H1 (cell line): ENCODE measurements around the gene PMP22. TPM values are rescaled to one million over a fixed set of nuclear protein-coding genes. Genes with fewer than 3 reads are reported as not detected.

Source experiments
- CTCF ChIA-PET: fragments of 300-600 bp; sonication (Branson Sonifier 250); formaldehyde crosslinking; loops from one replicate; lab custom pipeline; 2021; ENCODE audit not compliant: partially characterized antibody; lab: Charles Lee
- POLR2A ChIA-PET: fragments of 300-600 bp; sonication (Branson Sonifier 250); formaldehyde crosslinking; loops from one replicate; lab custom pipeline; 2021; ENCODE audit warnings: inconsistent platforms; ENCODE audit not compliant: partially characterized antibody; lab: Charles Lee
- DNase-seq, 2 experiments: peaks; one replicate each; pipeline versions ENCODE4 v3.0.0 to v3.0.0-alpha.2; 2010 to 2022; ENCODE audit warnings: low spot score in 2 of 2, low read depth in 1 of 2, mixed read lengths in 1 of 2
- FAIRE-seq: peaks from 2 replicates; lab custom pipeline; 2011; peaks lifted over from hg19 to GRCh38; lab: Jason Lieb, UNC
- H2AFZ ChIP-seq: 2 replicates; pipeline ENCODE4 v1.8.1; 2012; ENCODE audit warnings: low read length, inconsistent platforms
- H2AK5ac ChIP-seq: 2 replicates; pipeline ENCODE4 v1.6.1; 2013; ENCODE audit warnings: low read depth, low read length
- H2BK120ac ChIP-seq: replicated peaks from 2 replicates; pipeline ENCODE3; 2013; ENCODE audit warnings: low read depth, low read length, inconsistent platforms
- H2BK12ac ChIP-seq: 2 replicates; pipeline ENCODE4 v1.6.1; 2013; ENCODE audit warnings: low read depth, low read length
- H2BK15ac ChIP-seq: 2 replicates; pipeline ENCODE4 v1.6.1; 2013; ENCODE audit warnings: low read length
- H2BK20ac ChIP-seq: 2 replicates; pipeline ENCODE4 v1.6.1; 2013; ENCODE audit warnings: low read length
- H2BK5ac ChIP-seq: 2 replicates; pipeline ENCODE4 v1.6.1; 2013; ENCODE audit warnings: low read depth, low read length
- H3K14ac ChIP-seq: 2 replicates; pipeline ENCODE4 v1.6.1; 2013; ENCODE audit warnings: inconsistent platforms; ENCODE audit not compliant: insufficient read length
- H3K18ac ChIP-seq: 2 replicates; pipeline ENCODE4 v1.6.1; 2013; ENCODE audit warnings: low read length; ENCODE audit errors: extremely low read depth
- H3K23ac ChIP-seq: 2 replicates; pipeline ENCODE4 v1.6.1; 2013; ENCODE audit warnings: inconsistent platforms; ENCODE audit not compliant: insufficient read length
- H3K23me2 ChIP-seq: 2 replicates; pipeline ENCODE4 v1.6.1; 2013; ENCODE audit warnings: low read depth, low read length
- H3K27ac ChIP-seq: 2 replicates; pipeline ENCODE4 v1.6.1; 2011; ENCODE audit warnings: low read depth, low read length, inconsistent platforms
- H3K27me3 ChIP-seq, 4 experiments: replicated peaks in 1 of 4; 1 replicate in 1 of 4; 2 replicates in 3 of 4; pipeline versions ENCODE4 v1.6.1 to v1.8.1; 2011 to 2013; ENCODE audit warnings: low read length in 3 of 4, mild to moderate bottlenecking in 3 of 4, inconsistent platforms in 2 of 4, mixed read lengths in 2 of 4, moderate library complexity in 1 of 4; ENCODE audit not compliant: control insufficient read depth in 3 of 4, insufficient read depth in 3 of 4; ENCODE audit errors: extremely low read depth in 1 of 4
- H3K36me3 ChIP-seq, 4 experiments: 2 replicates each; pipeline versions ENCODE4 v1.6.1 to v1.8.1; 2011 to 2013; ENCODE audit warnings: mild to moderate bottlenecking in 4 of 4, low read length in 3 of 4, moderate library complexity in 2 of 4, control low read depth in 1 of 4, inconsistent platforms in 1 of 4; ENCODE audit not compliant: insufficient read depth in 4 of 4, control insufficient read depth in 2 of 4
- H3K4ac ChIP-seq: replicated peaks from 2 replicates; pipeline ENCODE3; 2013; ENCODE audit warnings: low read length, low read depth, mixed read lengths, inconsistent platforms; ENCODE audit not compliant: insufficient read length
- H3K4me1 ChIP-seq, 4 experiments: replicated peaks in 1 of 4; 1 replicate in 1 of 4; 2 replicates in 3 of 4; pipeline versions ENCODE4 v1.6.1 to v1.8.1; 2011 to 2013; ENCODE audit warnings: low read length in 3 of 4, inconsistent platforms in 2 of 4, mixed read lengths in 1 of 4; ENCODE audit not compliant: insufficient read depth in 4 of 4, control insufficient read depth in 3 of 4
- H3K4me2 ChIP-seq, 2 experiments: 2 replicates each; pipeline versions ENCODE4 v1.6.1 to v1.8.1; 2011 to 2013; ENCODE audit warnings: low read depth in 2 of 2, low read length in 2 of 2, control low read depth in 1 of 2, inconsistent platforms in 1 of 2, mild to moderate bottlenecking in 1 of 2; ENCODE audit not compliant: insufficient read depth in 1 of 2
- H3K4me3 ChIP-seq, 4 experiments: fragments of 200-600, 300-600 bp in 1 of 4; sonication (generic), shearing (Covaris generic), sonication (Bioruptor Twin) in 1 of 4; 2 replicates each; pipeline versions ENCODE4 v1.5.1 to v1.8.1; 2011 to 2016; ENCODE audit warnings: low read length in 4 of 4, low read depth in 3 of 4, control low read depth in 2 of 4, inconsistent platforms in 2 of 4, mild to moderate bottlenecking in 2 of 4, mixed read lengths in 1 of 4, moderate library complexity in 1 of 4; ENCODE audit not compliant: insufficient read depth in 2 of 4; ENCODE audit errors: extremely low read depth in 1 of 4
- H3K56ac ChIP-seq: replicated peaks from 2 replicates; pipeline ENCODE3; 2013; ENCODE audit warnings: low read depth, mild to moderate bottlenecking, mixed read lengths, low read length, inconsistent platforms; ENCODE audit not compliant: insufficient read length
- H3K79me1 ChIP-seq: 2 replicates; pipeline ENCODE4 v1.6.1; 2013; ENCODE audit warnings: low read depth, low read length, control low read depth
- H3K79me2 ChIP-seq, 2 experiments: 2 replicates each; pipeline versions ENCODE4 v1.6.1 to v1.8.1; 2012 to 2013; ENCODE audit warnings: low read length in 2 of 2, mild to moderate bottlenecking in 2 of 2, inconsistent platforms in 1 of 2; ENCODE audit not compliant: insufficient read depth in 2 of 2, control insufficient read depth in 1 of 2
- H3K9ac ChIP-seq, 4 experiments: replicated peaks in 1 of 4; 1 replicate in 1 of 4; 2 replicates in 3 of 4; pipeline versions ENCODE4 v1.6.1 to v1.8.1; 2011 to 2013; ENCODE audit warnings: low read depth in 3 of 4, low read length in 3 of 4, control low read depth in 2 of 4, mild to moderate bottlenecking in 2 of 4, moderate library complexity in 2 of 4, inconsistent platforms in 1 of 4; ENCODE audit errors: extremely low read depth in 1 of 4
- H3K9me3 ChIP-seq, 2 experiments: 2 replicates each; pipeline versions ENCODE4 v1.6.1 to v1.8.1; 2012 to 2013; ENCODE audit warnings: mild to moderate bottlenecking in 2 of 2, moderate library complexity in 2 of 2, control low read depth in 1 of 2, inconsistent platforms in 1 of 2, low read depth in 1 of 2, low read length in 1 of 2, mixed read lengths in 1 of 2; ENCODE audit not compliant: insufficient read depth in 2 of 2
- H4K20me1 ChIP-seq, 2 experiments: replicated peaks in 1 of 2; 2 replicates each; pipeline versions ENCODE3 to v1.8.1; 2011 to 2013; ENCODE audit warnings: inconsistent platforms in 2 of 2, low read length in 2 of 2, mild to moderate bottlenecking in 1 of 2; ENCODE audit not compliant: insufficient read depth in 2 of 2, control insufficient read depth in 1 of 2
- H4K5ac ChIP-seq: 2 replicates; pipeline ENCODE4 v1.6.1; 2013; ENCODE audit warnings: low read length, low read depth, mixed read lengths, inconsistent platforms; ENCODE audit not compliant: insufficient read length
- H4K8ac ChIP-seq: 2 replicates; pipeline ENCODE4 v1.8.0; 2013; ENCODE audit warnings: mild to moderate bottlenecking, moderate library complexity, low read length, inconsistent platforms; ENCODE audit not compliant: insufficient read depth; ENCODE audit errors: extremely low read depth
- H4K91ac ChIP-seq: replicated peaks from 2 replicates; pipeline ENCODE3; 2013; ENCODE audit warnings: low read length, mixed read lengths, inconsistent platforms; ENCODE audit not compliant: insufficient read length
- BCL11A ChIP-seq, 2 experiments: IDR thresholded peaks; one replicate each; pipeline ENCODE4 v1.6.1; 2011; ENCODE audit warnings: low read depth in 2 of 2, low read length in 2 of 2, mild to moderate bottlenecking in 2 of 2
- EGR1 ChIP-seq: IDR thresholded peaks from 2 replicates; pipeline ENCODE4 v1.6.1; 2011; ENCODE audit warnings: low read depth, low read length, borderline replicate concordance
- POLR2AphosphoS5 ChIP-seq: IDR thresholded peaks from 2 replicates; pipeline ENCODE4 v1.6.1; 2011; ENCODE audit warnings: low read depth, low read length
- polyA plus RNA-seq, 7 experiments: library from polyadenylated mRNA; depleted of rRNA in 3 of 7; stranded (reverse) in 5 of 7; unstranded in 2 of 7; fragments of >200 nt in 5 of 7; fragments of 200-250 nt in 2 of 7; gene quantifications; 1 replicate in 5 of 7; 2 replicates in 1 of 7; 4 replicates in 1 of 7; pipeline versions ENCODE4 v1.2.1 to v1.2.3, GENCODE V29; 2011 to 2013; ENCODE audit warnings: missing spikeins in 2 of 7, mixed read lengths in 2 of 7
- total RNA-seq: library from RNA; stranded (reverse); fragmentation: NEBNext Ultra II Directional; extraction: Animal tissue kit (Norgen Biotek cat#: 25700); gene quantifications from 2 replicates; pipeline ENCODE4 v1.2.1, GENCODE V29; 2021

Gene PMP22
- total and polyA plus RNA-seq, 2 of the 8 experiments (the other 6 are each of a cell fraction or from before 2014, with no cell fraction given): 0.84 to 4.9 TPM

DNA sequence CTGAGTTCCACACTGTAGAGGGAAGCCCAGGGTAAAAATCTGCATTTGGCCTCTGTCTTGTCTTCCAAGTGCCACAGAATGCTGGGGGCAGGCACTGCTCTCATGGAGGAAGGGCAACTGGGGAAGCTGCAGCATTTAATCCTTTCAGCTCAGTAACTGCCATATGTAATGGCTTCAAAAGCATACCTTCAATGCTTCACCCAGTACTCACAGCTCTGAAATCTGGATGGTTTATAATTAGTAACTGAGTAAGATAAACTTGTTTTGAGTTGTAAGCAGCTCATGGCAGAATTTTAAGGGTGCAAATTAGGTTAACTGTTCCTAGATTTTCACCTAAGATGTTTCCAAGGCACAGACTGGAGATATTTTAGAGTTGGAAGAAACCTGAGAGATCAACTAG, 24.5 kb downstream of the PMP22 start:
- no peak overlapping the region for H2BK120ac ChIP-seq
- no peak overlapping the region for H2AK5ac ChIP-seq
- no peak overlapping the region for H4K5ac ChIP-seq
- H3K23ac ChIP-seq: no peak overlapping the region
- H3K56ac ChIP-seq: no peak overlapping the region
- H3K4me2 ChIP-seq: no peak overlapping the region
- no peak overlapping the region for H3K9ac ChIP-seq
- H3K36me3 ChIP-seq: no peaks in the 10 kb centered on the region
- H2AFZ ChIP-seq: no peak overlapping the region
- no peak overlapping the region for H3K14ac ChIP-seq
- no peak overlapping the region for H2BK20ac ChIP-seq
- H2BK5ac ChIP-seq: no peak overlapping the region
- CTCF ChIA-PET: interaction anchor here (1.1 to 1.6 kb wide), 4 partner anchors 10 to 262 kb away, joined by 3 to 5 read pairs (median 4); no protein-coding TSS in a partner anchor
- no peaks in the 10 kb centered on the region for H3K23me2 ChIP-seq
- no peak overlapping the region for H4K91ac ChIP-seq
- peaks cover 0 to under 1% (median 0%) of the 10 kb centered on the region in 4 experiments; a peak in 1 of 7 replicates for H3K4me1 ChIP-seq
- H3K18ac ChIP-seq: no peak overlapping the region
- DNase-seq (no peak), FAIRE-seq (no peak)
- H4K20me1 ChIP-seq: no peaks in the 10 kb centered on the region
- H3K79me2 ChIP-seq: no peaks in the 10 kb centered on the region
- no peak overlapping the region for H3K4ac ChIP-seq
- no peaks in the 10 kb centered on the region; a peak in 1 of 7 replicates for H3K27me3 ChIP-seq
- H3K27ac ChIP-seq: no peak overlapping the region
- H2BK12ac ChIP-seq: no peak overlapping the region
- H2BK15ac ChIP-seq: no peak overlapping the region
- no peaks in the 10 kb centered on the region for H3K9me3 ChIP-seq
- POLR2A ChIA-PET: no interaction called here
- no peaks in the 10 kb centered on the region for H3K79me1 ChIP-seq
- TF ChIP-seq POLR2AphosphoS5: no peak
- no peak for TF ChIP-seq BCL11A (IDR thresholded peaks at IDR 0.05; ENCODE audit: low read depth in 2 of 2, low read length in 2 of 2)
- TF ChIP-seq EGR1: no peak
- no peak overlapping the region for H4K8ac ChIP-seq
- H3K4me3 ChIP-seq: no peak overlapping the region
